ENCODE results near the gene EXOC6B. TPM values are rescaled to one million over a fixed set of nuclear protein-coding genes. Genes with fewer than 3 reads are reported as not detected.

Gene EXOC6B
- total RNA-seq, 2 donors from 2014 or later: 51.3 to 68.9 TPM

DNA sequence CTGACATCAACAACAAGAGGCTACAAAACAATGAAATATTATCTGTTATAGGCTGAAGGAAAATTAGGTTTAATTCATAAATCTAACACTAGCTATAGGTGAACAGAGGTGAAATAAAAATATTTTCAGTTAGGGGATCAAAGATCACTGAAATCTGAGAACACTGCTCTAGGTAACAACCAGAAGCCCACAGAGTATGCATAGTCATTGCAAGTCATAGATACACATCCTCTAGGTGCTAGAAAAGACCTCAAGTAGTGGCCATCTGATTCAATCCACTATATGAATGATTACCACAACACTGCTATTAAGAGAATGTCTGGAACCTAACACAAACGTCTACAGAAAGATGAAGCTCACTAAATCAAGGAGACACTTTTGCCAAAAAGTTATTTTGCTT lies 413.6 kb downstream of the EXOC6B start:
- WGBS, 2 experiments (ENCODE audit: insufficient coverage in 1 of 2, insufficient read length in 1 of 2): 84 to 100% methylated on average over 1 of the region's 1 CpG
- Mint-ChIP-seq H3K27me3 (ENCODE audit: insufficient read depth) (no peaks in the 10 kb centered on the region), H3K36me3 (ENCODE audit: low read depth) (peaks cover 8% of the 10 kb centered on the region), H3K27ac (no peak overlapping the region), H3K4me1 (no peaks in the 10 kb centered on the region), H3K4me3 (no peak overlapping the region), H3K9me3 (peaks cover 12% of the 10 kb centered on the region)
- Histone ChIP-seq H3K9ac (ENCODE audit: extremely low read depth, low read length, poor library complexity, severe bottlenecking) (no peak overlapping the region), H3K4me1 (ENCODE audit: control insufficient read depth, insufficient read depth, low read length) (no peaks in the 10 kb centered on the region), H3K9me3 (ENCODE audit: control insufficient read depth, low read length) (no peaks in the 10 kb centered on the region), H3K4me3 (ENCODE audit: low read length) (no peak overlapping the region), H3K27ac (ENCODE audit: low read depth, low read length) (no peak overlapping the region), H3K36me3 (ENCODE audit: control insufficient read depth, insufficient read depth, low read length) (no peaks in the 10 kb centered on the region), H3K27me3 (ENCODE audit: control insufficient read depth, insufficient read depth, low read length, poor library complexity, severe bottlenecking) (no peaks in the 10 kb centered on the region)
- DNase-seq: no peak
- TF ChIP-seq, protein P1, sequence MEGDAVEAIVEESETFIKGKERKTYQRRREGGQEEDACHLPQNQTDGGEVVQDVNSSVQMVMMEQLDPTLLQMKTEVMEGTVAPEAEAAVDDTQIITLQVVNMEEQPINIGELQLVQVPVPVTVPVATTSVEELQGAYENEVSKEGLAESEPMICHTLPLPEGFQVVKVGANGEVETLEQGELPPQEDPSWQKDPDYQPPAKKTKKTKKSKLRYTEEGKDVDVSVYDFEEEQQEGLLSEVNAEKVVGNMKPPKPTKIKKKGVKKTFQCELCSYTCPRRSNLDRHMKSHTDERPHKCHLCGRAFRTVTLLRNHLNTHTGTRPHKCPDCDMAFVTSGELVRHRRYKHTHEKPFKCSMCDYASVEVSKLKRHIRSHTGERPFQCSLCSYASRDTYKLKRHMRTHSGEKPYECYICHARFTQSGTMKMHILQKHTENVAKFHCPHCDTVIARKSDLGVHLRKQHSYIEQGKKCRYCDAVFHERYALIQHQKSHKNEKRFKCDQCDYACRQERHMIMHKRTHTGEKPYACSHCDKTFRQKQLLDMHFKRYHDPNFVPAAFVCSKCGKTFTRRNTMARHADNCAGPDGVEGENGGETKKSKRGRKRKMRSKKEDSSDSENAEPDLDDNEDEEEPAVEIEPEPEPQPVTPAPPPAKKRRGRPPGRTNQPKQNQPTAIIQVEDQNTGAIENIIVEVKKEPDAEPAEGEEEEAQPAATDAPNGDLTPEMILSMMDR (conservative IDR thresholded peaks at IDR 0.05): no peak

DNA sequence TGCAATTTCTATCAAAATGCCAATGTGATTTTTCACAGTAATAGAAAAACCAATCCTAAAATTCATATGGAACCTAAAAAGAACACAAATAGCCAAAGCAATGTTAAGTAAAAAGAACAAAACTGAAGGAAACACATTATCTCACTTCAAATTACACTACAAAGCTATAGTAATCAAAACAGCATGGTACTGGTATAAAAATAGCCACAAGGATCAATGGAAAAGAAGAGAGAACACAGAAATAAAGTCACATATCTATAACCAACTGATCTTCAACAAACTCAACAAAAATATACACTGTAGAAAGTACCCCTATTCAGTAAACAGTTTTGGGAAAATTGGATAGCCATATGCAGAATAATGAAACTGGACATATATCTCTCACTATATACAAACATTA lies 426.0 kb downstream of the EXOC6B start:
- no peak overlapping the region for H3K27ac ChIP-seq (ENCODE audit: low read depth, low read length)
- Mint-ChIP-seq H3K9me3 (peaks cover 36% of the 10 kb centered on the region), H3K27me3 (ENCODE audit: insufficient read depth) (no peaks in the 10 kb centered on the region), H3K27ac (no peak overlapping the region), H3K36me3 (ENCODE audit: low read depth) (peaks cover 10% of the 10 kb centered on the region), H3K4me3 (no peak overlapping the region), H3K4me1 (no peaks in the 10 kb centered on the region)
- H3K9ac ChIP-seq (ENCODE audit: extremely low read depth, low read length, poor library complexity, severe bottlenecking): no peak overlapping the region
- H3K27me3 ChIP-seq (ENCODE audit: control insufficient read depth, insufficient read depth, low read length, poor library complexity, severe bottlenecking): no peaks in the 10 kb centered on the region
- TF ChIP-seq, protein P1 (conservative IDR thresholded peaks at IDR 0.05): no peak
- no peaks in the 10 kb centered on the region for H3K36me3 ChIP-seq (ENCODE audit: control insufficient read depth, insufficient read depth, low read length)
- peaks cover 19% of the 10 kb centered on the region for H3K9me3 ChIP-seq (ENCODE audit: control insufficient read depth, low read length)
- no peaks in the 10 kb centered on the region for H3K4me1 ChIP-seq (ENCODE audit: control insufficient read depth, insufficient read depth, low read length)
- DNase-seq: no peak
- H3K4me3 ChIP-seq (ENCODE audit: low read length): no peak overlapping the region

DNA sequence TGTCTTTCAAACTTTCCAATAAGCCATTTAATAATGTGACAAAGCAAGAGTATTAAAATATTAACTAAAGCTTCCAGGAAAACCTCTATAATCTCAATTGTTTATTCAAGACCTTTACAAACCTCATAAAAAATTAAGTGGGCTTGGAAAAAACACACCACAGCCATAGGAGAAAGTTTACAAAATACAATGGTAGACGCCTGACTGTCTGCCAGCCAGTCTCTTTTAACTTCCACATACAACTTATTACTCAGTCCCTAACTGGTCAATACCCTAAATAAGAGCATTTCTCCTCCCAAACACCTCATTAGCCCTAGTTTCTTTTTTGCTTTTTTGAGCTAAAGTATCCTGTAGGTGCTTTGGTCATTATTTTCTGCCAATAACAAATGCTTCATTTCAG lies 430.7 kb downstream of the EXOC6B start:
- Histone ChIP-seq H3K36me3 (ENCODE audit: control insufficient read depth, insufficient read depth, low read length) (no peaks in the 10 kb centered on the region), H3K9ac (ENCODE audit: extremely low read depth, low read length, poor library complexity, severe bottlenecking) (no peak overlapping the region), H3K27ac (ENCODE audit: low read depth, low read length) (no peak overlapping the region), H3K9me3 (ENCODE audit: control insufficient read depth, low read length) (peaks cover 30% of the 10 kb centered on the region), H3K27me3 (ENCODE audit: control insufficient read depth, insufficient read depth, low read length, poor library complexity, severe bottlenecking) (no peaks in the 10 kb centered on the region), H3K4me1 (ENCODE audit: control insufficient read depth, insufficient read depth, low read length) (no peaks in the 10 kb centered on the region), H3K4me3 (ENCODE audit: low read length) (no peak overlapping the region)
- Mint-ChIP-seq H3K27ac (no peak overlapping the region), H3K36me3 (ENCODE audit: low read depth) (peaks cover 10% of the 10 kb centered on the region), H3K9me3 (peaks cover 19% of the 10 kb centered on the region), H3K4me3 (no peak overlapping the region), H3K27me3 (ENCODE audit: insufficient read depth) (no peaks in the 10 kb centered on the region), H3K4me1 (no peaks in the 10 kb centered on the region)
- no peak for DNase-seq
- TF ChIP-seq, protein P1 (conservative IDR thresholded peaks at IDR 0.05): no peak
- 93 to 100% methylated on average over 1 of the region's 1 CpG for WGBS, 2 experiments (ENCODE audit: insufficient coverage in 1 of 2, insufficient read length in 1 of 2)
